Calu3 (cell line): ENCODE results near the gene VOPP1. TPM values are rescaled to one million over a fixed set of nuclear protein-coding genes. Genes with fewer than 3 reads are reported as not detected.

Source experiments
- BruUV-seq: library from RNA; stranded (reverse); fragments of 400-500 nt; replicated peaks from 2 replicates; lab custom pipeline; 2021; lab: Mats Ljungman, UMichigan
- CTCF ChIA-PET: fragments of 300-600 bp; sonication (Branson Sonifier 250); formaldehyde crosslinking; loops from one replicate; lab custom pipeline; 2022; ENCODE audit warnings: antibody characterized with exemption; lab: Charles Lee
- DNase-seq: peaks from one replicate; pipeline ENCODE4 v3.0.0; 2022
- H3K27ac Mint-ChIP-seq: one replicate; pipeline ENCODE4 v1.8.0; 2022; ENCODE audit warnings: mixed read lengths; ENCODE audit not compliant: unreplicated experiment
- H3K27me3 Mint-ChIP-seq: one replicate; pipeline ENCODE4 v1.8.0; 2022; ENCODE audit warnings: mixed read lengths; ENCODE audit not compliant: unreplicated experiment
- H3K36me3 Mint-ChIP-seq: one replicate; pipeline ENCODE4 v1.8.0; 2022; ENCODE audit warnings: mild to moderate bottlenecking, moderate library complexity, mixed read lengths; ENCODE audit not compliant: insufficient read depth, unreplicated experiment
- H3K4me1 Mint-ChIP-seq: one replicate; pipeline ENCODE4 v1.8.0; 2022; ENCODE audit warnings: mild to moderate bottlenecking, low read depth, mixed read lengths; ENCODE audit not compliant: unreplicated experiment
- H3K4me3 Mint-ChIP-seq: one replicate; pipeline ENCODE4 v1.8.0; 2022; ENCODE audit warnings: mild to moderate bottlenecking, low read depth, moderate library complexity, mixed read lengths; ENCODE audit not compliant: unreplicated experiment
- H3K9me3 Mint-ChIP-seq: one replicate; pipeline ENCODE4 v1.8.0; 2022; ENCODE audit warnings: low read depth, mixed read lengths; ENCODE audit not compliant: unreplicated experiment
- intact Hi-C: fragments of 100-400 bp; cut with micrococcal nuclease; formaldehyde crosslinking; loops from one replicate; pipeline ENCODE4 v1.10.0; 2022; ENCODE audit not compliant: unreplicated experiment
- total RNA-seq: library from RNA; stranded (reverse); gene quantifications from 2 replicates; pipeline ENCODE4 v1.2.3, GENCODE V29; 2022
- TF ChIP-seq, protein P1 (sequence below): fragments of 200-600 bp; IDR thresholded peaks from one replicate; pipeline ENCODE4 v1.8.0; 2022; ENCODE audit warnings: antibody characterized with exemption; ENCODE audit not compliant: unreplicated experiment

The VOPP1 gene
- total RNA-seq, 1 experiment from 2014 or later, result 128 TPM

DNA sequence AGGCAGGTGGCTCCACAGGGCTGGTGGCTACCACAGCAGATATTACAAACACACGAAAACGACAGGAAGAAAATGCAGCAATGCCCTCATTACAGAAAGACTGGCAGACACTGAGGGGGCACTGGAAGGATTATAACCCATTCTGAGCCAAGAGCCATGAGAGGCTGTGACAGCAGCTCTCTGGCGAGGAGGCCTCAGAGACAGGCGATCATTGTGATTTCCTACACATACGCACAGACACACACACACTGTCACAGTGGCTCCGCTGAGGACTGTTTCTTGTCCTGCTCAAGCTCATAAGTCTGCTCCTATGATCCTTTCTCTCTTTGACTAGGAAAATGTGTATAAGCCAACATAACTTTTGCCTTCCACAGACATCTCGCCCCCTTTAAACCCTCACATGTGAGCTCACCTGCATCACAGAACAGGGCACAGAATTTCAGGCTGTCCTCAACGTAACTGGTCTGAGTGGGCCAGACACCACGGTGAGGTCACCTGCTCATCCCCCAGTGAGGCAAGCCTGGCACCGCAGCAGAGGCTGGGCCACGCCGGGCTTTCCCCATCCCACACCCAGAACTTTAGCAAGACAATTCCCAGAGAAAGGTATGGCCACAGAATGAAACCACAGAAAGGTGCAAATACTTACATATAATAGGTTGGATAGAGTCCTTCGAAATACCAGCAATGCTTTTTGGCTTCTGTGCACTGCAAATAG is 51.7 kb downstream of the VOPP1 start:
- H3K4me1 Mint-ChIP-seq, result no peaks in the 10 kb centered on the region
- CTCF ChIA-PET, result no interaction called here
- no peaks in the 10 kb centered on the region for H3K9me3 Mint-ChIP-seq
- no peak overlapping the region for H3K27ac Mint-ChIP-seq
- H3K36me3 Mint-ChIP-seq, result peaks cover 10% of the 10 kb centered on the region
- no peak for DNase-seq
- intact Hi-C loops, result no loop called here
- H3K27me3 Mint-ChIP-seq, result no peaks in the 10 kb centered on the region
- no peak overlapping the region for H3K4me3 Mint-ChIP-seq
- TF ChIP-seq, protein P1, sequence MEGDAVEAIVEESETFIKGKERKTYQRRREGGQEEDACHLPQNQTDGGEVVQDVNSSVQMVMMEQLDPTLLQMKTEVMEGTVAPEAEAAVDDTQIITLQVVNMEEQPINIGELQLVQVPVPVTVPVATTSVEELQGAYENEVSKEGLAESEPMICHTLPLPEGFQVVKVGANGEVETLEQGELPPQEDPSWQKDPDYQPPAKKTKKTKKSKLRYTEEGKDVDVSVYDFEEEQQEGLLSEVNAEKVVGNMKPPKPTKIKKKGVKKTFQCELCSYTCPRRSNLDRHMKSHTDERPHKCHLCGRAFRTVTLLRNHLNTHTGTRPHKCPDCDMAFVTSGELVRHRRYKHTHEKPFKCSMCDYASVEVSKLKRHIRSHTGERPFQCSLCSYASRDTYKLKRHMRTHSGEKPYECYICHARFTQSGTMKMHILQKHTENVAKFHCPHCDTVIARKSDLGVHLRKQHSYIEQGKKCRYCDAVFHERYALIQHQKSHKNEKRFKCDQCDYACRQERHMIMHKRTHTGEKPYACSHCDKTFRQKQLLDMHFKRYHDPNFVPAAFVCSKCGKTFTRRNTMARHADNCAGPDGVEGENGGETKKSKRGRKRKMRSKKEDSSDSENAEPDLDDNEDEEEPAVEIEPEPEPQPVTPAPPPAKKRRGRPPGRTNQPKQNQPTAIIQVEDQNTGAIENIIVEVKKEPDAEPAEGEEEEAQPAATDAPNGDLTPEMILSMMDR, result no peak
- no TSS peak for BruUV-seq

DNA sequence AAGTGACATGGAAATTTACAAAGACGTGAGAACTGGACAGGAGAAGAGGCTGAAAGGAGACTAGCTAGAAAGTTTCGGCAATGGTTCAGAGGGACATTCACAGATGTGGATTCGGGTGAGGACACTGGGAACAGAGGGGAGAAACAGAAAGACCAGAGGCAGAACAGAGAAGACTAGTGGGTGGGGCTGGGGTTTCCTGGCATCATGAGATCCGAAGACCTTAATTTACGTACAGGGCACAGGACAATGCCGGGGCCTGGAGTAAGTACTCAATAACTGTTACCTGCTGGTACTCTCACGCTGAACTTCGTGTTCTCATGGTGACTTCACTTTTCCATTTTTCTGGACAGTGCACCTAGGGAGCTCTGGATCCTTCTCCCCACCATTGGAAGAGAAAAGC is 53.5 kb downstream of the VOPP1 start:
- BruUV-seq, result no TSS peak
- peaks cover 10% of the 10 kb centered on the region for H3K36me3 Mint-ChIP-seq
- H3K27ac Mint-ChIP-seq, result no peak overlapping the region
- H3K27me3 Mint-ChIP-seq, result no peaks in the 10 kb centered on the region
- H3K4me3 Mint-ChIP-seq, result no peak overlapping the region
- CTCF ChIA-PET, result no interaction called here
- H3K9me3 Mint-ChIP-seq, result no peaks in the 10 kb centered on the region
- DNase-seq, result no peak
- H3K4me1 Mint-ChIP-seq, result no peaks in the 10 kb centered on the region
- TF ChIP-seq, protein P1, result no peak
- intact Hi-C loops, result no loop called here

DNA sequence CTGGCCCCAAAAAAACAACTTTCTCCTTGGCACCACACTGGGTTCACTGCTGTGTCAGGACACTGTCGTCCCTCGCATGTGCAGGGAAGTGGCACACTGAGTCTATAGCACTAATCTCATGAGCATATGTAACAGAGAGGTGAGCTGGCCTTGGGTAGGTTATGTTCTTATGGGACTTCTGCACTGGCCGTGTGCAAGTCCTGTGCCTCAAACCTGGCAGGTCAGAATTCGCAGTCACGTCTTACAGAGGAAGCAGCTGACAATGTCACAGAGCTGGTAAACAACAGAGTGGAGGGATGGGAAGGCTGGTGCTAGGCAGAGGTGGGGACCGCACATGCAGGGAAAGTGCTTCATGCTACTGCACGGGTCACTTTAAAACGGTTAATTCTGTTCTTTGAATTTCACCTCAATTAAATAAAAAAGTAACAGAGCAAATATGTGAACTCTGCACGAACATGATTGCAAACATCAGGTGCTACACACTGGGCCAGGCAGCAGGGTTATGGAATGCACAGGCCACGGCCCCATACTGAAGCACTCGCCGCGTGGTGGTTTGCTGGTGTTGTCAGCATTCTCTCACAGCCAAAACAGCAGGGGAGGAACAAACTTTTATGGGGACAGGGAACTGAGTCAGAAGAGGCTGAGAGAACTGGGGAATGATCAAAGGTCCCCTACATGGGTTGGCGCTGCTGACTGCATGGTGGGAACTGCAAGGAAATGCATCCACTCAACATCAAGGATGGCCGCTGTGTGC is 54.2 kb downstream of the VOPP1 start:
- CTCF ChIA-PET, result no interaction called here
- H3K4me3 Mint-ChIP-seq, result no peak overlapping the region
- H3K9me3 Mint-ChIP-seq, result no peaks in the 10 kb centered on the region
- no peaks in the 10 kb centered on the region for H3K27me3 Mint-ChIP-seq
- DNase-seq, result no peak
- no TSS peak for BruUV-seq
- H3K36me3 Mint-ChIP-seq, result peaks cover 10% of the 10 kb centered on the region
- TF ChIP-seq, protein P1, result no peak
- H3K27ac Mint-ChIP-seq, result no peak overlapping the region
- H3K4me1 Mint-ChIP-seq, result no peaks in the 10 kb centered on the region
- intact Hi-C loops, result no loop called here

DNA sequence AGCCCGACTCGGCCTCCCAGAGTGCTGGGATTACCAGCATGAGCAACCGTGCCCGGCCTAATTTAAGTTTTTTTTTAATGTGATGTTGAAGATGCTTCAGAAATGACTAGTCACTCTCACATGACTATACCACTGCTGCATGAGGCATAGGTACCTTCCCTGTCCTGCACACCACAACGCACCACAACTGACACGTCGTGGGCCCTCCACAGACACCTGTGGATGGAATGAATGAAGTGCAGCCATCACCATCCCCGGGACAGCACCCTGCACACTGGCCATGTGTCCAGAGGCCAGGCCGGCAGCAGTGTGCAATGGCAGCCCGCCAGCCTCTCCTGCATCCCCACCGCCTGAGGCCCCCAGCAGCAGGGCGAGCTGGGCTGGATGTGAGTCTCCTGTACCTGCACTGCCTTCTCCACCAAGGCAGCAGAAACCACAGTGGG is 55.1 kb downstream of the VOPP1 start:
- DNase-seq, result no peak
- Mint-ChIP-seq H3K4me1 (no peaks in the 10 kb centered on the region), H3K4me3 (no peak overlapping the region), H3K9me3 (no peaks in the 10 kb centered on the region), H3K27me3 (no peaks in the 10 kb centered on the region), H3K36me3 (peaks cover 10% of the 10 kb centered on the region), H3K27ac (no peak overlapping the region)
- BruUV-seq, result no TSS peak
- TF ChIP-seq, protein P1, result no peak
- intact Hi-C loops, result no loop called here
- CTCF ChIA-PET, result interaction anchor here (0.6 kb wide), 1 partner anchor 81 kb away, joined by 3 read pairs; no protein-coding TSS in a partner anchor
